Effector memory CD4-positive, alpha-beta T cell (primary cell): Measurements from ENCODE around the gene NDST3.
"Not testable (repeated sequence)": the region's sequence is repeated elsewhere in the genome, so short reads cannot be mapped to it uniquely, and the experiment has no call there.

Source experiments
- DNase-seq, 3 donors: peaks; one replicate each; pipeline ENCODE4 v3.0.0-alpha.2; 2020
- H3K27ac ChIP-seq: 2 replicates; pipeline ENCODE4 v1.7.0; 2013; ENCODE audit warnings: mild to moderate bottlenecking, low read length, moderate library complexity; ENCODE audit not compliant: insufficient read depth, poor library complexity, severe bottlenecking
- H3K27me3 ChIP-seq: replicated peaks from 2 replicates; pipeline ENCODE4 v1.7.0; 2013; ENCODE audit warnings: mild to moderate bottlenecking, low read length; ENCODE audit not compliant: insufficient read depth, control insufficient read depth, poor library complexity, severe bottlenecking
- H3K36me3 ChIP-seq: 2 replicates; pipeline ENCODE4 v1.7.0; 2013; ENCODE audit warnings: mild to moderate bottlenecking, low read length, moderate library complexity; ENCODE audit not compliant: control insufficient read depth, insufficient read depth
- H3K4me1 ChIP-seq: 2 replicates; pipeline ENCODE4 v1.7.0; 2013; ENCODE audit warnings: low read length, mild to moderate bottlenecking; ENCODE audit not compliant: control insufficient read depth, insufficient read depth, poor library complexity, severe bottlenecking
- H3K4me3 ChIP-seq: 2 replicates; pipeline ENCODE4 v1.7.0; 2013; ENCODE audit warnings: low read length, low read depth, mild to moderate bottlenecking; ENCODE audit not compliant: insufficient read depth, poor library complexity, severe bottlenecking
- H3K9me3 ChIP-seq: 2 replicates; pipeline ENCODE4 v1.7.0; 2013; ENCODE audit warnings: mild to moderate bottlenecking, low read length, moderate library complexity; ENCODE audit not compliant: control insufficient read depth

NDST3 gene

DNA sequence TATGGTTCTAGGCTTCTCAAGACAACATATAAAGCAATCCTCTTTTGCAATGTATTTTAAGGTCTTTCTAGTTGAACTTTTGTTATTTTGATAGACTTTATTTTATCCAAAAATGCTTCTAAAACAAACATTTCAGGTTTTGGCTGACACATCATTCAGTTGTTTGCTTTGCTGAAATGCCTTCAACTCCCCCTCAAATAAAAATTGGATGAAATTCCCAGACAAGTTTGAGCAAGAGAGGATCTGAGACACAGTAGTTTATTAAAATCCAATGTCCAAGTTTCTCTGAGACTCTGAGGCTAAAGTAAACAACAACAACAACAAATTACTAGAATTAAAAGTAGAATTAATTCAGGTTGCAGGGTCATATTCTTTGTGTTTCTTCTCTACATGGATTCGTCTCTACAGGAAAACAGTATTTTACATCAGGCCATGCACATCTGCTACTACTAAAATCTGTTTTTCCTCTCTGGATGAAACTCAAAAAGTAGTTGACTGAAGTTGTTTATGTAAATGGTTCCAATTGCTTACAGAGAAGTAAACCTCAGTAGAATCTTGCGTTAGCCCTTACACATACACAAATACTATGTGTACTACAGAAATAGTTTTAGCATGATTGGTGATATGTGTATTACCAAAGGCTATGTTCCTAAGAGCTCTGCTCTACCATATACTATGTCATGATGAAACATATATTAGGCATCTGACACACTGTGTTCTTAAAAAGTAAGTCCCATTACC, 253.6 kb downstream of the NDST3 start:
- no peak overlapping the region for H3K4me3 ChIP-seq
- peaks cover 4% of the 10 kb centered on the region for H3K36me3 ChIP-seq
- no peaks in the 10 kb centered on the region for H3K9me3 ChIP-seq
- no peaks in the 10 kb centered on the region for H3K4me1 ChIP-seq
- H3K27ac ChIP-seq, result no peak overlapping the region
- H3K27me3 ChIP-seq, result no peaks in the 10 kb centered on the region
- DNase-seq, result no peak

DNA sequence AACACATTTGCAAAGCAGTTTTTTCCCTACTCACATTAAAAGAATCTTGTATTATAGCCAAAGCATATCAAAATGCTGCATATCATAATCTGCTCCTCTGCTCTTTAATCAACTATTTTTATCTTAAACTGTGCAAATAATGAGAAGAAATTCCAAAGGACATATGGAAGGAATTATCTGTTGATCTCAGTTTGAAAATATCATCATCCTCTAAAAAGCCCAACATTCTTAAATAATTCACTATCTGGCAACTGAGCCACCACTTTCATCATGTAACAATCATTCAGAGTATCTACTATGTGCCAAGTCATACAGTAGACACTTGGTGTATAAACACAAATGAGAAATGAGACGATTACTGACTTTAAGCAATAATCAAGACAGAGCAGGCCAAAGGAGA, 255.5 kb downstream of the NDST3 start:
- no peaks in the 10 kb centered on the region for H3K4me1 ChIP-seq
- no peak overlapping the region for H3K27ac ChIP-seq
- H3K9me3 ChIP-seq, result no peaks in the 10 kb centered on the region
- no peak overlapping the region for H3K4me3 ChIP-seq
- H3K27me3 ChIP-seq, result no peaks in the 10 kb centered on the region
- no peaks in the 10 kb centered on the region for H3K36me3 ChIP-seq
- no peak for DNase-seq

DNA sequence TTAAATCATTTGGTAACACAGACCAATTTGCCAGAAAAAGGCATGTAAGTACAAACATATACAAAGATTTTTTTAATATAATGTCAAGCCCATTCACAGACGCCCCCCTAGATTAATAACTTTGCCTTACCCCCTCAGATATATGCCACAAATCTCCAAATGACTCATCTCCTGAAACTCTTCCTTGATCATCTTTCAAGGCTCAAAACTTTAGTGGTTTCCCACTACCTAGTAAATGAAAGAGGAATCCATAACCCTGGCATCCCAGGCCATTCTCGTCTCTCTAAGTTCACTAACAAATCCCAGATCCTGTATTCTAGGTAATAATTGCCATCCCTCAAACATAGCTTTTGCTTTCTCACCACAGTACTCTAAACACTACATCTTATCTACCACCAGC, 256.7 kb downstream of the NDST3 start:
- Histone ChIP-seq H3K27ac (no peak overlapping the region), H3K9me3 (no peaks in the 10 kb centered on the region), H3K4me1 (no peaks in the 10 kb centered on the region), H3K27me3 (no peaks in the 10 kb centered on the region), H3K36me3 (no peaks in the 10 kb centered on the region), H3K4me3 (no peak overlapping the region)
- DNase-seq, result no peak

DNA sequence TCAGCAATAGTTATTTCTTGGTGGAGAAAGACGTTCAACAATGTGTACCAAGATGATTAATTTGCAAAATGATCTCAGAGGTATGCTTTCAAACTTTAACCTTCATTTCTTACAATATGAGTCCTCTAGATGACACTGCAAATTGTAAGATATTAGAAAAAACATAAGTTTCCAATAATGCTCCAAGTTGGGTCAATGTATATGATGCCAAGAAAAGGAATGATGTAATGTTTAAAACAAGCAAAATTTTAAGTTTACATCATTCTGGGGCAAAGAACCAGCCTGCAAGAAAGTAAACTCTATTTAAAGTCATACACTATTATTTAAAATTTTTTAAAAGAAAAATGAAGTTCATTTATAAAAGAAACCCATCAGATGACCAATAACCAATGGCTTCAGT, 262.4 kb downstream of the NDST3 start:
- Histone ChIP-seq H3K4me1 (no peaks in the 10 kb centered on the region), H3K27ac (no peak overlapping the region), H3K4me3 (no peak overlapping the region), H3K9me3 (no peaks in the 10 kb centered on the region), H3K36me3 (no peaks in the 10 kb centered on the region), H3K27me3 (no peaks in the 10 kb centered on the region)
- no peak for DNase-seq

DNA sequence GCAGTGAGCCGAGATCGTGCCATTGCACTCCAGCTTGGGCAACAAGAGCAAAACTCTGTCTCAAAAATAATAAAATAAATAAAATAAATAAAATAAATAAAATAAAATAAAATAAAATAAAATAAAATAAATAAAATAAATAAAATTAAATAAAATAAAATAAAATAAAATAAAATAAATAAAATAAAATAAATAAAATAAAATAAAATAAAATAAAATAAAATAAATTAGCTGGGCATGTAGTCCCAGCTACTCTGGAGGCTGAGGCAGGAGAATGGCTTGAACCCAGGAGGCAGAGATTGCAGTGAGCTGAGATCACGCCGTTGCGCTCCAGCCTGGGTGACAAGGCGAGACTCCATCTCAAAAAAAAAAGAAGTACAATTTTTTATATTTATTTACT, 265.3 kb downstream of the NDST3 start:
- not testable (repeated sequence) for H3K36me3 ChIP-seq, H3K9me3 ChIP-seq, H3K4me1 ChIP-seq, DNase-seq, H3K27me3 ChIP-seq, H3K4me3 ChIP-seq, H3K27ac ChIP-seq

DNA sequence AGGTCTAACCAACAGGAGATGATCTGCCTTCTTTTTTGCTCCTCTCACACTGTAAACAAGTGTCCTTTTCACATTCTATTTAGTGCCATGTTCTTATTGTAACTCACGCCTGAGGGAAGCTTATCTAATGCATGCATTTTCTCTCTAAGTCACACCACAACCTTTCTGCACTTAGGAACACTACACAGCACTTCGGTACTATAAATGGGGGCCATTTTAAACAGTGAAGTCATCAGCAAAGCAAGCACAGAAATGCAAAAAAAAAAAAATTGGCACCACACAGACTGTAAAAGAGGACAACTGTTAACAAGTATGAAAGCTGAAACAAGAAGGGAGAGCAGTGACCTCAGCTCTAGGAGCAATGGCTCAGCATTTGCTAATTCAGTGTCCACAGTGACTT, 273.4 kb downstream of the NDST3 start:
- no peaks in the 10 kb centered on the region for H3K27me3 ChIP-seq
- DNase-seq, result no peak

More for the DNA sequence above, 273.4 kb downstream of the NDST3 start:
- H3K4me3 ChIP-seq, result no peak overlapping the region
- H3K36me3 ChIP-seq, result no peaks in the 10 kb centered on the region
- no peaks in the 10 kb centered on the region for H3K4me1 ChIP-seq
- no peak overlapping the region for H3K27ac ChIP-seq
- no peaks in the 10 kb centered on the region for H3K9me3 ChIP-seq
